ENCODE measurements around the gene HSD11B1. TPM values are rescaled to one million over a fixed set of nuclear protein-coding genes. Genes with fewer than 3 reads are reported as not detected.

Gene HSD11B1
- total RNA-seq, 1 experiment from 2014 or later = 0.27 TPM

DNA sequence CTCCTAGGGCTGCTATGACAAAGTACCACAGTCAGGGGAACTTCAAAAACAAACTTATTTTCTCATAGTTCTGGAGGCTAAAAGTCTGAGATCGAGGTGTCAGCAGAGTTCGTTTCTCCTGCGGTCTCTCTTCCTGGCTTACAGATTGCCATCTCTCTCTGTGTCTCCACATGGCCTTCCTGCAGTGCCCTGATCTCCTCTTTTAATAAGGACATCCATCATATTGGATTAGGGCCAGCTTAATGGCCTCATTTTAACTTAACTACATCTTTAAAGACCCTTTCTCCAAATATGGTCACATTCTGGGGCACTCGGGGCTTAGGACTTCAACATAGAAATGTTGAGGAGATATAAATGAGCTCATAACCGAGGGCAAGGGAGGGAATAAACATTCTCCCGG lies 67.5 kb downstream of the HSD11B1 start:
- no peaks in the 10 kb centered on the region for H3K36me3 ChIP-seq (ENCODE audit: control insufficient read depth in 1 of 2, insufficient read depth in 2 of 2, low read length in 2 of 2)
- intact Hi-C loops (cut with micrococcal nuclease) = no loop called here
- POLR2A ChIA-PET = no interaction called here
- TF ChIP-seq EZH2phosphoT487 (IDR thresholded peaks at IDR 0.05; ENCODE audit: borderline replicate concordance) (no peak), ELF1 (IDR thresholded peaks at IDR 0.05; ENCODE audit: borderline replicate concordance, low read depth) (no peak), FOSL1 (IDR thresholded peaks at IDR 0.05; ENCODE audit: low read depth) (no peak), CEBPB (IDR thresholded peaks at IDR 0.05; ENCODE audit: low read depth) (no peak), POLR2A (IDR thresholded peaks at IDR 0.05; ENCODE audit: borderline replicate concordance, extremely low read depth, insufficient read depth, insufficient read length) (no peak), POLR2AphosphoS5 (IDR thresholded peaks at IDR 0.05; ENCODE audit: low read depth, low read length) (no peak), EZH2 (IDR thresholded peaks at IDR 0.05) (no peak), RAD21 (IDR thresholded peaks at IDR 0.05; ENCODE audit: low read depth) (no peak), JUND (IDR thresholded peaks at IDR 0.05) (no peak), CBX3 (IDR thresholded peaks at IDR 0.05; ENCODE audit: low read depth) (no peak), TCF7L2 (IDR thresholded peaks at IDR 0.05; ENCODE audit: borderline replicate concordance, extremely low read depth, insufficient read depth, insufficient read length) (no peak), ZNF274 (IDR thresholded peaks at IDR 0.05; ENCODE audit: low read depth, low read length) (no peak), SP1 (IDR thresholded peaks at IDR 0.05; ENCODE audit: low read depth) (no peak)
- TF ChIP-seq, protein P1, sequence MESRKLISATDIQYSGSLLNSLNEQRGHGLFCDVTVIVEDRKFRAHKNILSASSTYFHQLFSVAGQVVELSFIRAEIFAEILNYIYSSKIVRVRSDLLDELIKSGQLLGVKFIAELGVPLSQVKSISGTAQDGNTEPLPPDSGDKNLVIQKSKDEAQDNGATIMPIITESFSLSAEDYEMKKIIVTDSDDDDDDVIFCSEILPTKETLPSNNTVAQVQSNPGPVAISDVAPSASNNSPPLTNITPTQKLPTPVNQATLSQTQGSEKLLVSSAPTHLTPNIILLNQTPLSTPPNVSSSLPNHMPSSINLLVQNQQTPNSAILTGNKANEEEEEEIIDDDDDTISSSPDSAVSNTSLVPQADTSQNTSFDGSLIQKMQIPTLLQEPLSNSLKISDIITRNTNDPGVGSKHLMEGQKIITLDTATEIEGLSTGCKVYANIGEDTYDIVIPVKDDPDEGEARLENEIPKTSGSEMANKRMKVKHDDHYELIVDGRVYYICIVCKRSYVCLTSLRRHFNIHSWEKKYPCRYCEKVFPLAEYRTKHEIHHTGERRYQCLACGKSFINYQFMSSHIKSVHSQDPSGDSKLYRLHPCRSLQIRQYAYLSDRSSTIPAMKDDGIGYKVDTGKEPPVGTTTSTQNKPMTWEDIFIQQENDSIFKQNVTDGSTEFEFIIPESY (IDR thresholded peaks at IDR 0.05; ENCODE audit: extremely low read depth, insufficient replicate concordance, low read length) = no peak
- TF ChIP-seq, protein P2, sequence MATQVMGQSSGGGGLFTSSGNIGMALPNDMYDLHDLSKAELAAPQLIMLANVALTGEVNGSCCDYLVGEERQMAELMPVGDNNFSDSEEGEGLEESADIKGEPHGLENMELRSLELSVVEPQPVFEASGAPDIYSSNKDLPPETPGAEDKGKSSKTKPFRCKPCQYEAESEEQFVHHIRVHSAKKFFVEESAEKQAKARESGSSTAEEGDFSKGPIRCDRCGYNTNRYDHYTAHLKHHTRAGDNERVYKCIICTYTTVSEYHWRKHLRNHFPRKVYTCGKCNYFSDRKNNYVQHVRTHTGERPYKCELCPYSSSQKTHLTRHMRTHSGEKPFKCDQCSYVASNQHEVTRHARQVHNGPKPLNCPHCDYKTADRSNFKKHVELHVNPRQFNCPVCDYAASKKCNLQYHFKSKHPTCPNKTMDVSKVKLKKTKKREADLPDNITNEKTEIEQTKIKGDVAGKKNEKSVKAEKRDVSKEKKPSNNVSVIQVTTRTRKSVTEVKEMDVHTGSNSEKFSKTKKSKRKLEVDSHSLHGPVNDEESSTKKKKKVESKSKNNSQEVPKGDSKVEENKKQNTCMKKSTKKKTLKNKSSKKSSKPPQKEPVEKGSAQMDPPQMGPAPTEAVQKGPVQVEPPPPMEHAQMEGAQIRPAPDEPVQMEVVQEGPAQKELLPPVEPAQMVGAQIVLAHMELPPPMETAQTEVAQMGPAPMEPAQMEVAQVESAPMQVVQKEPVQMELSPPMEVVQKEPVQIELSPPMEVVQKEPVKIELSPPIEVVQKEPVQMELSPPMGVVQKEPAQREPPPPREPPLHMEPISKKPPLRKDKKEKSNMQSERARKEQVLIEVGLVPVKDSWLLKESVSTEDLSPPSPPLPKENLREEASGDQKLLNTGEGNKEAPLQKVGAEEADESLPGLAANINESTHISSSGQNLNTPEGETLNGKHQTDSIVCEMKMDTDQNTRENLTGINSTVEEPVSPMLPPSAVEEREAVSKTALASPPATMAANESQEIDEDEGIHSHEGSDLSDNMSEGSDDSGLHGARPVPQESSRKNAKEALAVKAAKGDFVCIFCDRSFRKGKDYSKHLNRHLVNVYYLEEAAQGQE (IDR thresholded peaks at IDR 0.05; ENCODE audit: low read depth) = no peak
- no TSS peak for BruUV-seq (replicated peaks)
- no peak overlapping the region for H3K4me3 ChIP-seq (replicated peaks in 1 of 2; ENCODE audit: low read depth in 1 of 2, low read length in 2 of 2)
- CTCF ChIA-PET = no interaction called here
- H3K9me3 ChIP-seq (ENCODE audit: control insufficient read depth in 1 of 2, insufficient read depth in 1 of 2, low read depth in 1 of 2, low read length in 2 of 2) = no peaks in the 10 kb centered on the region; a peak in 1 of 4 replicates
- no peak overlapping the region for H3K27ac ChIP-seq (ENCODE audit: low read depth, low read length)
- H3K9me2 ChIP-seq (ENCODE audit: insufficient read depth) = no peaks in the 10 kb centered on the region
- no peaks in the 10 kb centered on the region for H3K4me1 ChIP-seq (ENCODE audit: control insufficient read depth in 1 of 2, insufficient read depth in 2 of 2, low read length in 2 of 2)
- ATAC-seq = no peak
- no peaks in the 10 kb centered on the region for H3K79me2 ChIP-seq (ENCODE audit: insufficient read depth, low read length)
- DNase-seq (ENCODE audit: low read depth, low spot score) = no peak
- RAD21 ChIA-PET (ENCODE audit: low non-redundant PET in 1 of 2, low total read pairs in 2 of 2, uncharacterized antibody in 2 of 2, unreplicated experiment in 2 of 2) = no interaction called here
- no peak overlapping the region for H3K9ac ChIP-seq (ENCODE audit: low read length)
- no peaks in the 10 kb centered on the region for H4K20me1 ChIP-seq (ENCODE audit: insufficient read depth)
- H2AFZ ChIP-seq (ENCODE audit: low read depth, low read length, poor library complexity, severe bottlenecking) = no peak overlapping the region
- H3K4me2 ChIP-seq (ENCODE audit: low read length) = no peak overlapping the region
- no peaks in the 10 kb centered on the region for H3K27me3 ChIP-seq (ENCODE audit: insufficient read depth, low read length)
